ENCODE results near the gene SSX3.
"Not testable (repeated sequence)": the region's sequence is repeated elsewhere in the genome, so short reads cannot be mapped to it uniquely, and the experiment has no call there.

SSX3 gene

DNA sequence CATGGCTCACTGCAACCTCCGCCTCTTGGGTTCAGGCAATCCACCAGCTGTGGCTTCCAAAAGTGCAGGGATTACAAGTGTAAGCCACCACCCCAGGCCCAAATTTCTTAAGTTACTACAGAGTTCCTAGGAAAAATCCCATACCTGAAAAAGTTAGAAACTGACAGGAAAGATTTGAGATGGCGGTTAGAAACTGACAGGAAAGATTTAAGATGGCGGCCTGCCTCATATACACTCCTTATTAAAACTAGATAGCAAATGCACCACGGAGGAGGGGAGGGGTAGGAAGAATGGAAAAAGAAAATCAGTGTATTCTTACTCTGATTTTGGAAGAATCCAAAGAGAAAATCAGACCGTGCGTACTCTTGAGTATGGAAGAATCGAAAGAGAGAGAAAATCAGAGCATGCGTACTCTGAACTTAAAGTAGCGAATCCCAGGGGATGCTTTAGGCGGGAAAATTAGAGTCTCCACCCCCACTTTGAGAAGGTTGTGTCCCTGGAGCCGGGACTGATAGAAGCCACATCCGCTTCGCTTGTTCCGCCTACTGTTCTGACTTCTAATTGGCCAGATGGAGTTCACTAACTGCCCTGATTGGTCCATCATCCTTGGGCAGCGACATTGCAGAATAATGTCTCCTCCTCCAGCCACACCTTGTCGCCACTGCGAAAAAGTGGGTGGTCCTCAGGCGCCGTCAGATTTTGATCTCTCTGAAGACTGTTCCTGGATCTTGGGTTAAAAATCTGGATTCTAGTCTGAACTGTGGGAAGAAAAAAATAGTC lies at the start of gene SSX3:
SSX3 (minus strand) TSS at position 389 of the 780 bp plus-strand sequence. CDS start 1,454 bp downstream, outside the sequence.
- not testable (repeated sequence) for DNase-seq

GRCh38 chrX:48397825-48398224 lies 41.3 kb upstream of the SSX3 start:
- DNase-seq: not testable (repeated sequence)

- not testable (repeated sequence) for DNase-seq
Measured at GRCh38 chrX:48396931-48397330, 40.4 kb upstream of the SSX3 start.

DNA sequence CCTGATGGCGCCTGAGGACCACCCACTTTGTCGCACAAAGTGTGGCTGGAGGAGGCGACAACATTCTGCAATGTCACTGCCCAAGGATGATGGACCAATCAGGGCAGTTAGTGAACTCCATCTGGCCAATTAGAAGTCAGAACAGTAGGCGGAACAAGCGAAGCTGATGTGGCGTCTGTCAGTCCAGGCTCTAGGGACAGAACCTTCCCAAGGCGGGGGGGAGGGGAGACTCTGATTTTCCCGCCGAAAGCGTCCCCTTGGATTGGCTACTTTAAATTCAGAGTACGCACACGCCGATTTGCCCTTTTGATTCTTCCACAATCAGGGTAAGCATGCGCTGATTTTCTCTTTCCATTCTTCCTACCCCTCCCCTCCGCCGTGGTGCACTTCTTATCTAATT lies 26.7 kb upstream of the SSX3 start, which contains the start of gene SSX4:
SSX4 (plus strand) TSS at position 301 of the 400 bp plus-strand sequence. CDS start 515 bp downstream, outside the sequence.
- not testable (repeated sequence) for DNase-seq

DNA sequence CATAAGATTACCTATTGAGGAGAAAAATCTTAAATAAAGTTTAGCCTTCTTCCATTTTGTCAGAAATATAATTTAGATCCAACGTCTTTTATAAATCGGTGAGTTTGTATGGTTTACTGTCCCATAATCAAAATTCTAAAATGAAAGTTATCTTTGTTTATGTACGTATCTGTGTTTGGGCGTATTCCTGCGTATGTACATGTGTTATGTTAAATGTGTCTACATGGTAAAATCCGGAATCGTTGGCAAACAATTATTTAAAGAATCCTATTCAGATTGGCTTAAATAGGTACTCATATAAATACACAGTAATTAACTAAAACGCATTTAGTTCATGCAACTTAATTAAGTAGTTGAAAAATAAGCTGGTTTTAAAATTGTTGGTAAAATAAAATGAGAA lies 13.9 kb upstream of the SSX3 start:
- not testable (repeated sequence) for DNase-seq

GRCh38 chrX:48367717-48368408 lies 11.4 kb upstream of the SSX3 start:
- not testable (repeated sequence) for DNase-seq

DNA sequence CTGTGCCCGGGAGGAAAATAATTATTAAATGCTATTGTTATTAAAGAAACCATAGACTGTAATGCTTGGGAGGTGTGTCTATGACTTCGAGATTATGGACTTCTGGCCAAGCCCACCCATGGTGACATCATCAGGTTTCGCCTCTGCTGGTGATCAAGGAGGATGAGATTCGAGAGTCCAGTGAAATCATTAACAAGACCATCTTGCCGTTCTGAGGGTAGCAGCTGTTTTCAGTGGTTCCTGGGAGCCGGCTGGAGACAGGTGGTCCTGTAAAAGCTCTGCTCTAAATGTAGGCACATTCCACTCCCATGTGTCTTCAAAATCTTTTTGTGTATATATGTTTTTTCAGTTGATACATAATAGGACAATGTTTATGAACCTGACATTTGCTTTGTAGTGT lies 2.8 kb upstream of the SSX3 start:
- DNase-seq: not testable (repeated sequence)

DNA sequence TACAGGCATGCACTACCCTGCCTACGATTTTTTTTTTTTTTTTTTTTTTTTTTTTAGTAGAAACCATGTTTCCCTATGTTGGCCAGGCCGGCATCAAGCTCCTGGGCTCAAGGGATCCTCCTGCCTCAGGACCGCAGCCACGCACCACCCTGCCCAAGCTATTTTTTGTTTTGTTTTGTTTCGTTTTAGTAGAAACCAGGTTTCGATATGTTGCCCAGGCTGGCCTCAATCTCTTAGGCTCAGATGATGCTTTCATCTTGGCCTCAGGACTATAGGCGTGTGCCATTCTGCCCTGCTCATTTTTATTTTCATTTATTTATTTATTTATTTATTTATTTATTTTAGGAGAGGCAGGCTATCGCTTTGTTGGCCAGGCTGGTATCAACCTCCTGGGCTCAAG lies 1.2 kb upstream of the SSX3 start:
- DNase-seq: no peak

DNA sequence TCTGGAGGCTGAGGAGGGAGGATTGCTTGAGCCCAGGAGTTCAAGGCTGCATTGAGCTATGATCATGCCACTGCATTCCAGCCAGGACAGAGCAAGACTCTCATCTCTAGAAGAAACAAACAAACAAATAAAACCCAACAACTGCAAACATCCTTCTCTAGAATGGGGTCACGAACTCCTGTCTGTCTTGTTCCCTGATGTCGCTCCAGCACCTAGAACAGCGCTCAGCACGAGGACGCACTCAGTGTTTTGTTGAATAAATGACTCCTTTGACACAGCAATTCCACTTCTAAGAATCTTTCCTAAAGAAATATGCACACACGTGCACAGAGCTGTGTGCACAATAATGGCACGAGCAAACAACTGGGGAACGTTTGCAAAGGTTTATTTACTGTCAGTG lies 10.4 kb downstream of the SSX3 start:
- DNase-seq: not testable (repeated sequence)

- DNase-seq: not testable (repeated sequence)
Measured at GRCh38 chrX:48313996-48314395, 42.5 kb downstream of the SSX3 start.

GRCh38 chrX:48306175-48306574 lies 50.3 kb downstream of the SSX3 start:
- no peak for DNase-seq
